HUES64 (cell line): ENCODE measurements around the gene PTAFR.

Experiments used
- H3K27ac ChIP-seq: 2 replicates; pipeline ENCODE4 v1.7.0; 2013; ENCODE audit warnings: low read depth, low read length, inconsistent platforms
- H3K27me3 ChIP-seq: 2 replicates; pipeline ENCODE4 v1.6.1; 2013; ENCODE audit warnings: mild to moderate bottlenecking, low read length; ENCODE audit not compliant: insufficient read depth
- H3K36me3 ChIP-seq: 2 replicates; pipeline ENCODE4 v1.6.1; 2013; ENCODE audit warnings: mild to moderate bottlenecking, low read length; ENCODE audit not compliant: insufficient read depth
- H3K4me1 ChIP-seq: 2 replicates; pipeline ENCODE4 v1.6.1; 2013; ENCODE audit warnings: mild to moderate bottlenecking, low read length, moderate library complexity; ENCODE audit not compliant: insufficient read depth
- H3K4me3 ChIP-seq: 2 replicates; pipeline ENCODE4 v1.5.1; 2013; ENCODE audit warnings: mild to moderate bottlenecking, low read length, moderate library complexity
- H3K9ac ChIP-seq: 2 replicates; pipeline ENCODE4 v1.6.1; 2013; ENCODE audit warnings: mild to moderate bottlenecking, low read depth, low read length
- H3K9me3 ChIP-seq: 2 replicates; pipeline ENCODE4 v1.6.1; 2013; ENCODE audit warnings: low read depth, low read length; ENCODE audit not compliant: insufficient read depth
- WGBS: fragments of 150-250, 120-280 bp; methylation state at CpG from one replicate; pipeline ENCODE4 v1.1.7; 2013; ENCODE audit warnings: missing lambda C conversion rate; 5-methylcytosine and 5-hydroxymethylcytosine counted together

PTAFR gene

GRCh38 chr1:28110555-28110954 is 65.9 kb downstream of the PTAFR start:
- WGBS: 92% methylated on average over 1 of the region's 1 CpG
- Histone ChIP-seq H3K27ac (no peak overlapping the region), H3K4me3 (no peak overlapping the region), H3K4me1 (no peaks in the 10 kb centered on the region), H3K27me3 (no peaks in the 10 kb centered on the region), H3K9me3 (no peaks in the 10 kb centered on the region), H3K9ac (no peak overlapping the region), H3K36me3 (no peaks in the 10 kb centered on the region)

GRCh38 chr1:28109639-28110038 is 66.9 kb downstream of the PTAFR start:
- Histone ChIP-seq H3K9ac (no peak overlapping the region), H3K4me3 (no peak overlapping the region), H3K27ac (no peak overlapping the region), H3K36me3 (no peaks in the 10 kb centered on the region), H3K4me1 (0 out of 2 replicates have a peak, but pooled peaks cover 3% of the 10 kb centered on the region), H3K27me3 (no peaks in the 10 kb centered on the region), H3K9me3 (no peaks in the 10 kb centered on the region)
- WGBS: 89% methylated on average over 3 of the region's 3 CpGs

GRCh38 chr1:28108001-28108400 is 68.5 kb downstream of the PTAFR start:
- H3K27me3 ChIP-seq: no peaks in the 10 kb centered on the region
- no peak overlapping the region for H3K9ac ChIP-seq
- H3K4me3 ChIP-seq: no peak overlapping the region
- 93% methylated on average over 2 of the region's 2 CpGs for WGBS
- H3K9me3 ChIP-seq: no peaks in the 10 kb centered on the region
- no peak overlapping the region for H3K27ac ChIP-seq
- H3K4me1 ChIP-seq: 0 out of 2 replicates have a peak, but pooled peaks cover 3% of the 10 kb centered on the region
- H3K36me3 ChIP-seq: no peaks in the 10 kb centered on the region

DNA sequence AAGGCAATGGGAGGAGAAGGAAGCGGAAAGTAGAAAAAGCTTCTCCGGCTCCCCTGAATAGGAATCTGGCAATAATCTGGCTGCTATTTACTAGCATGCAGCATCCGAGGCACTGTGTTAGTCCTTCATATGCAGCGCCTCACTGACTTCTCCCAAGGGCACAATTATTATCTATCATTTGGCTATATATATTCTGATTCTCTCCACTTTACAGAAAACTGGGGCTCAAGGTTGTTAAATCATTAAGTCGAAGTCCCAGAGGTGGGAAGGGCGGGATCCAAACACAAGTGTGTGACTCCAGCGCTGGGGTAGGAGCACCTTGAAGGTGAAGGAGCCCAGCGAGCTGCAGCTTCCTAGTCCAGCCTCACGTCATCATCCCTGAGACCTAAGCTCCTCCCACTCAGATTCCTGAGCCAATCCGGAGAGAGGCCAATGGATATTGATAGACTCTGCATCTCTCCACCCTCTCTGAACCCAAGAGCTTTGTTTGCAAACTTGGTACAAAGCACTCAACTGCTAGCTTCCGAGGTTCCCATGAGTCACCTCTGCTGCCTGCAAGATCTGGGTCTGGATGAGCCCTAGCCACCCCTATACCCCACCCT is 71.5 kb downstream of the PTAFR start:
- 0 out of 2 replicates have a peak, but pooled peaks cover 3% of the 10 kb centered on the region for H3K4me1 ChIP-seq
- H3K36me3 ChIP-seq: no peaks in the 10 kb centered on the region
- peak overlapping the region; percentile 8; the same call in 1 of the 2 replicates for H3K9ac ChIP-seq
- peak overlapping the region; percentile 40 for H3K4me3 ChIP-seq
- 34% methylated on average over 11 of the region's 11 CpGs for WGBS
- no peaks in the 10 kb centered on the region for H3K27me3 ChIP-seq
- H3K9me3 ChIP-seq: no peaks in the 10 kb centered on the region
- no peak overlapping the region for H3K27ac ChIP-seq

- Histone ChIP-seq H3K9ac (no peak overlapping the region), H3K27ac (no peak overlapping the region), H3K9me3 (no peaks in the 10 kb centered on the region), H3K36me3 (no peaks in the 10 kb centered on the region), H3K27me3 (no peaks in the 10 kb centered on the region), H3K4me1 (0 out of 2 replicates have a peak, but pooled peaks cover 3% of the 10 kb centered on the region), H3K4me3 (no peak overlapping the region)
- WGBS: no CpG with 5 or more reads among the region's 1 CpG
Measured at GRCh38 chr1:28102189-28102588, 74.3 kb downstream of the PTAFR start.

- H3K4me1 ChIP-seq: no peaks in the 10 kb centered on the region
- no peak overlapping the region for H3K9ac ChIP-seq
- H3K27me3 ChIP-seq: no peaks in the 10 kb centered on the region
- no peak overlapping the region for H3K27ac ChIP-seq
- H3K9me3 ChIP-seq: no peaks in the 10 kb centered on the region
- H3K4me3 ChIP-seq: no peak overlapping the region
- WGBS: 93% methylated on average over 5 of the region's 5 CpGs
- H3K36me3 ChIP-seq: no peaks in the 10 kb centered on the region
Measured at GRCh38 chr1:28099050-28099769, 77.3 kb downstream of the PTAFR start.
